Measurements from ENCODE around the gene KLHL5.

GRCh38 chr4:39043861-39044363 lies 18.1 kb upstream of the KLHL5 start:
- TF ChIP-seq, protein P1, sequence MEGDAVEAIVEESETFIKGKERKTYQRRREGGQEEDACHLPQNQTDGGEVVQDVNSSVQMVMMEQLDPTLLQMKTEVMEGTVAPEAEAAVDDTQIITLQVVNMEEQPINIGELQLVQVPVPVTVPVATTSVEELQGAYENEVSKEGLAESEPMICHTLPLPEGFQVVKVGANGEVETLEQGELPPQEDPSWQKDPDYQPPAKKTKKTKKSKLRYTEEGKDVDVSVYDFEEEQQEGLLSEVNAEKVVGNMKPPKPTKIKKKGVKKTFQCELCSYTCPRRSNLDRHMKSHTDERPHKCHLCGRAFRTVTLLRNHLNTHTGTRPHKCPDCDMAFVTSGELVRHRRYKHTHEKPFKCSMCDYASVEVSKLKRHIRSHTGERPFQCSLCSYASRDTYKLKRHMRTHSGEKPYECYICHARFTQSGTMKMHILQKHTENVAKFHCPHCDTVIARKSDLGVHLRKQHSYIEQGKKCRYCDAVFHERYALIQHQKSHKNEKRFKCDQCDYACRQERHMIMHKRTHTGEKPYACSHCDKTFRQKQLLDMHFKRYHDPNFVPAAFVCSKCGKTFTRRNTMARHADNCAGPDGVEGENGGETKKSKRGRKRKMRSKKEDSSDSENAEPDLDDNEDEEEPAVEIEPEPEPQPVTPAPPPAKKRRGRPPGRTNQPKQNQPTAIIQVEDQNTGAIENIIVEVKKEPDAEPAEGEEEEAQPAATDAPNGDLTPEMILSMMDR (conservative IDR thresholded peaks at IDR 0.05): no peak
- no peak for TF ChIP-seq EZH2 (IDR thresholded peaks at IDR 0.05; ENCODE audit: low read depth)

Data from PC-9 (cell line).